GM21529 (cell line): ENCODE measurements around the gene KLHDC8A.

Experiments used
- ATAC-seq: cut with Tn5 transposase; IDR thresholded peaks from one replicate; pipeline ENCODE4 v1.9.1; 2021; ENCODE audit not compliant: unreplicated experiment

Gene KLHDC8A

DNA sequence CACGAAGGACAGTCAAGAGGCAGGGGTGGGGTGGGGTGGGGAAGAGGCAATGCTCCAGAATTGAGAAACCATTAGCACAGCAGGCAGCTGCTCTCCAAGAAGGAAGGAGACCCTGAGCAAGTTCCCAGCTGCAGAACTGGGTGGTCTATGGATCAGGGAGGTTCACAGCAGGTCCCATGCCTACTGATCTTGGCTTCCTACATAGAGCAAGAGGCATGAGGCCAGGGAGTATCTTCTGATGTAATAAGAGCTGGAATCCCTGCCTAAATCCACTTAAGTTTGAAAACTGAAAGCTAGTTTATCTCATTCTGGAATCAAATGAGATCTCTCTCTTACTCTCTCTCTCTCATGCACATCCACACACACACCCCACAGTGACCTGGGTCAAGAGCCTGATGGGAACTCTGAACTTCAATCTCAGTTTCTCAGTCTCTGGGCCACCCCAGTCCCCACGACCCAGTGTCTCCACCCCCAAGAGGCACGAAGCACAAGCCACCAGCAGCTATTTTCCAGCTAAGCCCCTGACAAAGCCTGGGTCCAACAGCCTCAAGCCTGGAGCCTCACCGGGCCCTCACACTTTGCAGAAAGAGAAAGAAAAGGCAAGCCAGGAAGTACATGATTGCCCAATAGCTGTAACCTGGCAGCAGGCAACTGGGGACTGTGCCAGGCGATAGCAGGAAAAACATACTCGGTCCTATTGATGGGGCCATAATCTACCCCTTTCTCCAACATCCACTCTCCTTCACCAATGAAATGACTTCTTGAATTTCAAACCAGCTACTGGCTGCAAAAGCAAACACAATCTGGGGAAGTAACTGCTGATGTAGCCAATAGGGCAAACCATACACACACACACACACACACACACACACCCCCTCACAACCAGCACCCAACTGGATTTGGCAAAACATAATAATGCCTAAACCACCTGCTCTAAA, 37.4 kb downstream of the KLHDC8A start:
- no peak for ATAC-seq

DNA sequence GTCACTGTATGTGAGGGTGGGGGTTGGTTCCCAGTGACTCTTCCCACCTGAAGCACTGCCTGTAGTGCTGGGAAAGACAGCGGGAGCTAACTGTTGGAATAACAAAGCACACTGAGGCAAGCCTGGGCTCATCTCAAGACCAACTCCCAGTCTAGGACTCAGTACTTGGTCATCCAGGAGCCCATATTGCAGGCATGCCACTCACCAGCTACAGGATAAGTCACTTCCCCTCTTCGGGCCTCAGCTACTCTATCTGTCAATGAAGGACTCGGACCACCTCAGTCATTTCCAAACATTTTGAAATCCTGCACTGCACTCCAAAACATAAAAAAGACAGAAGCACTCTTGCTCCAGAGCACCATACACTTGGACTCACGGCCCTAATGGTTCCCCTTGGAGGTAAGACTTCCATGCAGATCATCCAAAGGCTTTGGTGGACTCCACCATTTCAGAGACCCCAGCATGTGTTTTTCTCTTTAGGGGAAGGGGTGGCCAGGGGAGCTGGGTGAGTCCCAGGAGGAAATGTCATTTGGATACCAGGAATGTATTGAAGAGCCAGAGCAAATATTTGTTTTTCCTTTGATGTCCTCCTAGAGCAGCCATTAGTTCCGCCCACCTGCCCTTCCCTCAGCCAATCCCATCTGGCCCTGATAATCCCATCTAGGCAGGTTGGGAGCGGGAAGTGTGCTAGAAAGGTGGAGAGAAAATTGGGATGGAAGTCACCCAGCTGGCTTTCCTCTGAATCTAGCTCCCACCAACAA, 38.3 kb downstream of the KLHDC8A start:
- ATAC-seq = no peak

DNA sequence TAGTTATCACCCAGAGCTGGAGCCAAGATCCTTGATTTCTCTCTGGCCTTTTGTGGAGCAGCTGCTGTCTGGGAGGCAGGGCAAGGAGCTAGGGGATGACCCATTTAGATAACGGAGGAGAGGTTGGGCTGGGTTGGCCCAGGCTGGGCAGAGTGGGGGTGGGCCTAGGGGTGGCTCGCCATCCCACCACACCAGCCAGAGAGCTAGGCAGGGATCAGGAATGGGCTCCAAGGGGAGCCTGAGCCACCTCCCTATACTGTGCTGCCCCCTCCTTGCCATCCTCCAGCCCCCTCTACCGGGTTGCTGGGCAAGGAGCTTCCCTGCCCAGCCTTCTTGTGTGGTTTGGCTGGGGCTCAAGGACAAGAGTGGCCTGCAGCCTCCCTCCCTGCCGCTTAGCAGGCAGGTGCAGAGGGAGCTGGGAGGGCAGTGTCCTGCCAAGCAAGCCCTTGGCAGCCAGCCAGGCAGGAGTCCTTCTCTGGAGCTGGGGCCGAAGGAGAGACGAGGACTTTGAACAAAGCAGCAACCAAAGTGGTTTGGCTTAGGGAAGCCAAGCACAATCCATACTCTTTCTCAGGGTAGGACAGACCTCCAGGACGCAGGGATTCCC, 39.3 kb downstream of the KLHDC8A start:
- no peak for ATAC-seq

DNA sequence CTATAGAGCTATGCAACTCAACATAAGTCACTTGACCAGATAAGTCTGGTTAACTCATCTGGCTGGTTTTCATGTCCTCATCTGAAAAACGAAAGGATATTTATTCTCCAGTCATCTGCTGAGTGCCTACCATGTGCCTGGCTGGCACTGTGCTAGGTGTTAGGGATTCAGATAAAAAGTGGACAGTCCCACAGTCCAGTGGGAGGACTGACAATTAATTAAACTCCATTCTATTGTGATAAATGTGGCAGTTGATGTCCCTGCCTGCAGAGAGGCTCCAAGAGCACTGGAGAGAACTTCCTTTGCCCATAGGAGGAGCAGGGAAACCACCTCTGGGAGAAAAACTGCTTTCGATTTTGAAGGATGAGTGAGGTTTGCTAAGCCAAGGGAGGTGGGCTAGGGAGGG, 40.6 kb downstream of the KLHDC8A start:
- ATAC-seq = no peak

DNA sequence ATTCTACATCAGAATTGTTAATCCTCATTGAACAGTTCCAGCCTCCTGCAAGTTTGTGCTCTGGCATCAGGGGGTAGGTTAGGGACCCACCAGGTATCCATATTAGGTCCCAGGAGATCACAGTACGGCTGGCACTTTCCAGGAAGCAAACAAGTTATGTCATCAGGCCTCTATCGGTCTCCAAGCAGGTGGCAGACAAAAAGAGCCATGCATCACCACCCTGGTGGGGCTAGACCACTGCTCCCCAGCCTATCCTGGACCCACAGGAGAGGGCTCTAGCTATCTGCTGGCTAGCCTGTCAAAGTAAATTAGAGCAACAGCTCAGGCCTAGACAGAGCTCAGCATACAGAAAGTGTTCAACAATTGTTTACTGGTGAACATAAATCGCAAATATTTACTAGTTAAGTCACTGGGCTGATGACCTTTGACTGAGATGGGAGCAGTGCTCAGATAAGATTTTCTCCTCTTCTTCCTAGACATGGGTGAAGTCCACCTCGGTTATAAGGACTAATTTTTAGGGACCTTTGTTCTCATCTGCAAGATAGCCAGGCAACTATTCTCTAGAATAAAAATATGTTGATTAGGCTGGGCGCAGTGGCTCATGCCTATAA, 41.6 kb downstream of the KLHDC8A start:
- ATAC-seq = no peak

DNA sequence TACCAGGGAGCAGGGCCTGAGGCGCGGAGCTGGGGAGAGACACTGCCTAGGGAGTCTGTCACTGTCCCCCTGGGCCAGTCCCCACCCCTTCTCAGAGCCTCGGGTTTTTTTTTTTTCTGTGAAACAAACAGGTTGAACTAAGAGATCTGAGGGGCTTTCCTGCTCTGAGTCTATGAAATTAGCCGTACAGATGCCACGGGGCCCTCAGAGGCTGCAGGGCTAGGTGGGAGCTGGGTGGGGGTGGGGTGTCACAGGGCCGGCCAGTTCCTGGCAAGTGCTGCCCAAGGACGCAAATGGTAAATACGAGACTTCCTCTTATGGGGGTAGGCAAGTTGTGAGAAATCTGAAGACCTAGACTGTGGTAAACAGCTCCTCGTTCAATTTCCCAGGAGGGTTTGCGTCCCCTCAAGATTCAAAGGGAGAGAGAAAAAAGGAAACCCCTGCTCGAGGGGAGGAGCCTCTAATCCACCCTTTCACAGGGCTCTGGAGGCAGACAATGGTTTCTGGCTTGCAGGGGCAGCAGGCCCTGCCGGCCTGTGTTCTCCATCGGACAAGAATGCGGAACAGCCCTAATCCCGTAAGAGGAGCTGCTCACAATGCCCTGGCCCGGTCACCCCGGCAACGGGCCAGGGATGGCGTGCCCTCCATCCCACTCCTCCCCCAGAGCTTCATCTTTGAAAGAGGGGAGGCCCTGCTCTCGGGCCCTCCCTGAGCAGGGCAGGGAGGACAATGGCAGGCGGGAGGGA, 43.0 kb downstream of the KLHDC8A start:
- ATAC-seq = peak; percentile 64

DNA sequence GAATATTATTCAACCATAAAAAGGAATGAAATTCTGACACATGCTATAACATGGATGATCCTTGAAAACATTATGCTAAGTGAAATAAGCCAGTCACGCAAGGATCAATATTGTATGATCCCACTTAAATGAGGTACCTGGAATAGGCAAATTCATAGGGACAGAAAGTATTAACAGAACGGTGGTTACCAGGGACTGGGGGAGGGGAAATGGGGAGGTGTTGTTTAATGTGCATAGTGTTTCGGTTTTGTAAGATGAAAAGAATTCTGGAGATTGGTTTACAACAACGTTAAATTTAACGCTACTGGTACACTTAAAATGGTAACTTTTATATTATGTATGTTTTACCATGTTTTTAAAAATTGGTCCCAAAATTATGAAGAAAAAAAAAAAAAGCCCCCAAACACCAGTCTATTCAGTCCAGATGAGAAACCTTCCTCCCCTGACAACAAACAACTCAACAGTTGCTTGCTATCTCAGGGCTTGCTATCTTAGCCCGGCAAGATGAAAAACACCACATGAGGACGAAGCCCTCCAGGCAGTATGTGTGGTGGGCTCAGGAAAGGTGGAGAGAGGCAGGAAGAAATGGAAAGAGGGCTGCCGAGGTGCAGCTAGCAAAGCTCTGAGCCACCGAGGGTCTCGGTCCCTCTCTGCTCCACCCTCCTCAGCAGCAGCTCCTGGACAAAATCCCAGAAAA, 43.7 kb downstream of the KLHDC8A start:
- ATAC-seq = no peak

DNA sequence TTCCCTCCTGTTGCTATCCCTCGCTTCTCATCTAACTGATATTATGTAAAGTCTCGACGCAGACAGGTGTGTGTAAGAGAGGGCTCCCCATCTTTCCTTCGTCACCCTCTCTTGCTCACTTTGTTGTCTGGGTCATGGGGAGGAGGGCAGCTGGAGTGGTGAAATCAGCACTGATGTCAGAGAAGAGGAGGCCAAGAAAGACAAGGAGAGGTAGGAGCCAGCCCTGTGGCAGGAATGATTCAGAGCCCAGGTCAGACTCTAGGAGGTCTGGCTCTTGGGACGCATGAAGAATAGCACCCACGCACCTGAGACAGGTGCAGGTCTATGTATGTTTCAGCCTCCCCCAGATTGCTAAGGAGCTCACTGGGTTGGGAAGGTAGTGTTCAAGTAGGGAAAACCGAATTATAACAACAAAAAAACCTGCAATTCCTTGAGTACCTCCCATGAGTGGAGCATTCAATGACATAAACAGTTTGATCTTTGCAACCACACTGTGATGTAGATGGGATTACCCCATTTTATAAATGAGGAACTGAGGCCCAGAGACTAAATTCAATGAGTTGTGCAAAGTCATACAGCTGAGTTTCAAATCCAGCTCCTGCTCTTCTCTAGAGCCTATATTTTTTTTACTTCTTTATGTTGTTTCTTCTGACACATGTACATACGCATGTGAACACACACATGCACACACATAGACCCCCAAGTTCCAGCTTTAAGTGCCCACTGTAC, 45.6 kb downstream of the KLHDC8A start:
- no peak for ATAC-seq

DNA sequence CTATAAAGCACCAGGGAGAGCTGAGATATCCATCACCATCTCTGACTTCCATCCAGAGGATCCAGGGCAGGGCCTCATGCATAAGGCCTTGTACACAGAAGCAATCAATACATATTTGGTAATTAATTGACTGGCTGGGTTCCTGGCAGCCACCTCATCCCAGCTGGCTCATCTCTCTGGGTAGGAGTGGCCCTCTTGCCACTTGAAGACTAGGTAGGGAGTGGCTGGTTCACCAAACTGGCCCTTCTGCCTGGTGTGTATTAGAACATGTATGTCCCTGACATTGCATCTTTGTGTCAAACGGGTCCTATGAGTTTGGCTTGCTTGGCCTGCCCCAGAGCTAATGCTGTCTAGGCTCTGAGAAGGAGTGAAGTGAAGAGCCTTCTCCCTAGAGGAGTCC, 47.0 kb downstream of the KLHDC8A start:
- no peak for ATAC-seq

DNA sequence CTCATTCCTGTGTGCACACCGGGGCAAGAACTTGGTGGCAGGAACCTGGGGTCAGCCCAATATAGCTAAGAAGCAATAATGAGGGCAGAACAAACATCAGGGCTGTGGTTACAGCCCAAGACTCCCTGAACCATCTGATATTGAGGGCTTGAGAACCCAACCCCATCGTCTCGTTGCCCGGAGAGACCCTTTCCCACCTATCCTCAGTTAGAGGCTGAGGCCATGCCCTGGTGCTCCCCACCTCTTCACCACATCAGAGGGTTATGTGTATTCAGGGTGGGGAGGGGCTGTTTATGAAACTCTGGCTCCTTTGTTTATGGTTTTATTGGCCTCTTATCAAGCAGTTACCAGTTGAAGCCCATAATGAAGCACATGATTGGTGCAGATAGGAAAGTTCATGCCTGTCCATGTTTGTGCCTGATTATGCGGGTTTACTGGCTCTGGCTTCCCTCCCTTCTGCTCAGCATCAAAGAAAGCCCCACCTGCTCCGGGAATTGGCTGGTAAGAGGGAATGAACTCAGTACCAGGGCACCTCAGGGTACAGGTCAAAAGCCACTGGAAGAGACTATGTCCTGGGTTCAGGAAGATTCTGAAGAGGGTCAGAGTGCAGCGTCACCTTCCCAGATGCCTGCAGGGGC, 49.7 kb downstream of the KLHDC8A start:
- no peak for ATAC-seq

DNA sequence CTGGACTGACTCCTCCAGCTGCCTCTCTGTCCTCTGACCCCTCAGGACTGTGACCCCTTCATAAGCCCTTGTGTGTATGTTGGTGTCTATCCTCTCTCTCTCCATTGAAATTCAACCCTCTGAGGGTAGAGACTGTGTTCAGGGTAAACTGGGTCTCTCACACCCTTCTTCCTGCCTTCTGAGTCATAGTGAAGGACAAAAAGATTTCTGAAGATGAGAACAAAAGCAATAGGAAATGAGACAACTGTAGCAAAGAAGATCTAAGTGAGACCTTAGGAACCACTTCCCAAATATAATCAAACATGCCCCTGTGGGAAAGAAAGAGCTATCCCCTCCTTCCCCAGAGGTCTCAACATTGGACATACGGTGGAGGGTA, 52.0 kb downstream of the KLHDC8A start:
- no peak for ATAC-seq

DNA sequence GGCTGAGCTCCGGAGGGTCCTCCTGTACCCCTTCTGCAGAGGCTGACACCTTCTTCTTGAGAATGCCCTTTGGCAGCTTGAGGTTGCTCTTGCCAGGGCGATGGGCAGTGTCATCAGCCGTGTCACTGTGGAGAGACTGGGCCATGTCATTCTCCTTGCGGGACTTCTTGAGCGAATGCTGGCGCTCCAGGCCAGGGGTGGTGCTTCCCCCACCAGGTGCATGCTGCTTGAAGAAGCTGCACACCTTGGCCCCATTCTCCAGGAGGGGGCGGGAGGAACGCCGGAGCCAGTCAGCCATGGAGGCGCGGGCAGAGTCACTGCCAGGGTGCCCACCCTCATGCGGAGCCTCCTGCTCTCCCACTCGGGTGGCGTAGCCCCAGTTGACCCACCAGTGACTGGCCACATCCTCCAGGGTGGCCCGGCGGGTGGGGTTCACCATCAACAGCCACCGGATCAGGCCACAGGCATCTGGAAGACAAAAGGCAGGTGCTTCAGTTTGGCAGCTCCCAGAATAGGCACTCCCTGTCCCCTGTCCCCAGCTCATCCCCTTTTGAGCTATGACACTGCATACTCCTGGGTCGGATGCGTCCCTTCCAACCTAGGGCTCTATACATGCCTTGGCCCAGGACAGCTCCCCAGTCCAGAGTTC, 52.6 kb downstream of the KLHDC8A start:
- ATAC-seq = no peak

DNA sequence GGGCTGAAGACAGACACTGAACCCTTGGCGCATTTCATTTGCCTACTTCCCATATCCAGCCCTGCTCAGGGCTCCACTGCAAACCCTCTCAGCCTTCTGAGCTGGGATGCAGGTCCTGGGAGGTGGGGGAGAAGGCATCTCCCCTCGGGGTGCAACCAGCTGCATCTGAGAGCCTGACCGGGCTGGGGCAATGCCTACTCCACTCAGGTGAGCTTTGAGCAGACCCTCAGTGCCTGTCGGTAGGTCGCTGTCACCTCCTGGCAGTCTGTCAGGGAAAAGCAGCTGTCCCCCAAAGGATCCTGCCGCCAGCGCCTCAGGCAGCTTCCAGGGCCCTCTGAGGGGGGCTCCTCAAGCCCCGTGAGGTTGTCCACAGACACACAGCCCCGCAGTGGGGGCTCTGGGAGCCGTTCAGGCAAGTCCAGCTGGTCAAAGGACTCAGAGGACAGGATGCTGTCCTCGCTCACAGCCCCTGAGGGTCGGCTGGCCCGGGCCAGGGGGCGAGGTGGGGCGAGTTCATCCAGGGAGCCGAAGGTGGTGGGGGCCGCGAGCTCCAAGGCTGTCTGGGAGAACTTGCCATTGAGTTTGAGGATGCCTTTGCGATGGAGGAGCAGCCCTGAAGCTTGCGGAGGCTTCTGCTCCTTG, 53.4 kb downstream of the KLHDC8A start:
- no peak for ATAC-seq

DNA sequence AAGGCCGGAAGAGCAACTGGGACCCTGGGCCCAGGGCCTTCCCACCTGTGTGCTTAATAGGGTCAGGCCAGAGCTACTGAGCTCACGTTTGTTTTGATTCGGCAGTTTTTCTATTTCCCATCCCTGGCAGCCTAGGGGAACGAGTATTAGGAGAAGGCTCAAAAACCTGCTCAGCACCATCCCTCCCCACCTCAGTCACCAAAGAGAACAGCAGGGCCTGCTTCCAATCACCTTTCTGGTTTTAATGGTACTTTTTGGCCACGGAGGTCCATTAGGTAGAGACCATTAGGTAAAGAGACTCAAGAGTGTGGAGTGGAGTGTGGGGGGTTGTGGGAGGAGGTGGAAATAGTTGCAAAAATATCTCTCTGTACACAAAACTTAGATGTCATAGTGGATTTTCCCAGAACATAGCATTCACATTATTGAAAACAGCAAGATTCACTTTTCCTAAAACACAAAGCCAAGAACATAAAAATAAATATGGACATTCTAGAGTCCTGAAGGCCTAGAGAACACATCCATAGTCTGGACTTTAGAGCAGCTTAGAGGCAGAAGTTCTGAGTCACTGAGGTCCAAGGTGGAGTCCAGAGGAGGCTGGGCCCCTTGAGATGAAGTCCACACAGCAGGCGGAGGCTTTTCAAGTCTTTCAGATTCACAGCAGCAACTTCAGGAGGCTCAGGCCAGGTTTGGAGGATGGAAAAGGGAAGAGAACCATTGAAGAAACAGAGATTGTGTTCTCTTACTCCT, 54.7 kb downstream of the KLHDC8A start:
- no peak for ATAC-seq

DNA sequence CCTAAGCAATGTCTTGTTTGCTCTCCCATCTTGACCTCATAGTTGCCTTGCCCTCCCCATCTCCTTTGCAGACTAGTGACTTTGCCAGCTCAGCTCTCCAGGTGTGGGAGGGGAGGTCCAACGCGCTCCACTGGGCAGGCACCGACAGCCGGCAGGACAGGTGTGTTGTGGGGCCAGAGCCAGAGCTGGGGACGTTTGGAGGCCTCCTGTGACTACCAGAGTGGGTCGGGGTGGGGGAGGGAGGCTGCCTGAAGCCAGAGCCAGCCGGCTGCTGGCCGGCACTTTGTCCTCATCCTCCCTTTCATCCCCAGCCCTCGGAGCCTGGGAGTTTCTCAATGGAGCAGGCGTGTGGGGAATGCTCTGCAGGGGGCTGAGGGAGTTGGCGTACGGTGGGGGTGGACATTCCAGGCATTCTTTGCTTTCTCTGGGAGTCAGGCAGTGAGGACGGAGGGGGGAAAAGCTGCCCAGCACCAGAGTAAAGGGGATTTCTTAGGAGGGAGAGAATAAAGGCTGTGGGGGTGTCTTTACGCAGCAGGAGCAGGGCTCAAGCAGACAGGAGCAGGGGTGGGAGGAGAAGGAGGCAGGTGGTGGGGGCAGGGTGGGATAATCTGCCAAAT, 55.4 kb downstream of the KLHDC8A start:
- no peak for ATAC-seq

DNA sequence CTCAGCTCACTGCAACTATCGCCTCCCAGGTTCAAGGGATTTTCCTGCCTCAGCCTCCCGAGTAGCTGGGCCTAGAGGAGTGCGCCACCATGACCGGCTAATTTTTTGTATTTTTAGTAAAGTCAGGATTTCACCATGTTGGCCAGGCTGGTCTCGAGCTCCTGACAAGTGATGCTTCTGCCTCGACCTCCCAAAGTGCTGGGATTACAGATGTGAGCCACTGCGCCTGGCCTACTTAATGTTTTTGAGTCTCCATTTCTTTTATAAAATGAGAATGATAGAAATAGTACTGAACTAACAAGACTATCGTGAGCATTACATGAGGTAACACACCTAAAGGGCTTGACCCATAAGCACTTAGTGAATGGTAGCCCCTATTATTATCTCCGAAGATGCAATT, 56.6 kb downstream of the KLHDC8A start:
- no peak for ATAC-seq
